GM12878 (cell line): Measurements from ENCODE around the gene PMS1. TPM values are rescaled to one million over a fixed set of nuclear protein-coding genes. Genes with fewer than 3 reads are reported as not detected.

Source experiments
- BCL3 ChIP-seq: IDR thresholded peaks from 2 replicates; pipeline ENCODE4 v1.6.1; 2011; ENCODE audit warnings: borderline replicate concordance, low read depth, mild to moderate bottlenecking, moderate library complexity, low read length; ENCODE audit not compliant: insufficient read depth, poor library complexity, severe bottlenecking
- CREM ChIP-seq: IDR thresholded peaks from 2 replicates; pipeline ENCODE4 v1.6.1; 2014; ENCODE audit warnings: antibody characterized with exemption, low read depth
- DPF2 ChIP-seq: fragments of 450-650 bp; IDR thresholded peaks from 2 replicates; pipeline ENCODE4 v1.6.1; 2017; ENCODE audit warnings: mild to moderate bottlenecking
- FOXK2 ChIP-seq: fragments of 450-650 bp; IDR thresholded peaks from 2 replicates; pipeline ENCODE4 v1.6.1; 2017; ENCODE audit warnings: mild to moderate bottlenecking, moderate library complexity
- HDAC2 ChIP-seq: fragments of 200-600 bp; sonication (generic); IDR thresholded peaks from 2 replicates; pipeline ENCODE4 v1.6.1; 2017
- HDGF ChIP-seq: fragments of 450-650 bp; IDR thresholded peaks from 2 replicates; pipeline ENCODE4 v1.6.1; 2016; ENCODE audit warnings: antibody characterized with exemption
- HSF1 ChIP-seq: fragments of 150-350 bp; IDR thresholded peaks from 2 replicates; pipeline ENCODE4 v1.6.1; 2014; ENCODE audit warnings: mild to moderate bottlenecking, low read depth, low read length
- MYC ChIP-seq: IDR thresholded peaks from 2 replicates; pipeline ENCODE4 v1.6.1; 2011; ENCODE audit warnings: mild to moderate bottlenecking, low read length, moderate library complexity, inconsistent platforms; ENCODE audit not compliant: insufficient read depth, insufficient replicate concordance, insufficient read length, severe bottlenecking
- POLR2AphosphoS5 ChIP-seq: IDR thresholded peaks from 2 replicates; pipeline ENCODE4 v1.6.1; 2011; ENCODE audit warnings: mild to moderate bottlenecking, low read length, inconsistent platforms
- POU2F2 ChIP-seq: IDR thresholded peaks from 3 replicates; pipeline ENCODE4 v1.6.1; 2011; ENCODE audit warnings: low read depth, mild to moderate bottlenecking, low read length, borderline replicate concordance
- SMARCA5 ChIP-seq: fragments of 450-650 bp; IDR thresholded peaks from 2 replicates; pipeline ENCODE4 v1.6.1; 2017; ENCODE audit warnings: mild to moderate bottlenecking
- SUPT20H ChIP-seq: IDR thresholded peaks from 2 replicates; pipeline ENCODE4 v1.6.1; 2011; ENCODE audit warnings: low read depth, mild to moderate bottlenecking, low read length, moderate library complexity, borderline replicate concordance; ENCODE audit not compliant: control insufficient read depth
- USF1 ChIP-seq: IDR thresholded peaks from 2 replicates; pipeline ENCODE4 v1.6.1; 2011; ENCODE audit warnings: borderline replicate concordance, low read depth, mild to moderate bottlenecking, moderate library complexity, mixed read lengths, low read length; ENCODE audit not compliant: insufficient read depth; ENCODE audit errors: extremely low read length
- WRNIP1 ChIP-seq: IDR thresholded peaks from 2 replicates; pipeline ENCODE4 v1.6.1; 2011; ENCODE audit warnings: low read depth, low read length, improper control_type of control experiment, borderline replicate concordance
- ZNF207 ChIP-seq: fragments of 450-650 bp; IDR thresholded peaks from 2 replicates; pipeline ENCODE4 v1.6.1; 2014; ENCODE audit warnings: antibody characterized with exemption, mild to moderate bottlenecking, borderline replicate concordance
- ZNF217 ChIP-seq: fragments of 450-650 bp; IDR thresholded peaks from 2 replicates; pipeline ENCODE4 v1.6.1; 2017; ENCODE audit warnings: antibody characterized with exemption, mild to moderate bottlenecking
- polyA plus RNA-seq, 11 experiments: library from polyadenylated mRNA; depleted of rRNA in 4 of 11; unstranded in 6 of 11; stranded (reverse) in 5 of 11; fragments of >200 nt; fragmentation: Nextera tagmentation in 4 of 11; fragmentation: Illumina TruSeq in 1 of 11; extraction: Ambion mirVana in 4 of 11; extraction: Trizol in 1 of 11; gene quantifications; 1 replicate in 1 of 11; 2 replicates in 10 of 11; pipeline versions ENCODE4 v1.2.1 to v1.2.3, GENCODE V29; 2011 to 2016; ENCODE audit warnings: inconsistent platforms in 2 of 11, missing spikeins in 2 of 11, low read depth in 1 of 11
- total RNA-seq, 4 experiments: library from RNA; depleted of rRNA in 3 of 4; stranded (reverse); fragments of >200 nt in 3 of 4; fragmentation: Illumina TruSeq in 1 of 4; extraction: Trizol in 1 of 4; gene quantifications; 2 replicates each; pipeline versions ENCODE4 v1.2.1 to v1.2.3, GENCODE V29; 2013 to 2021
- TF ChIP-seq, protein P1 (sequence below): fragments of 450-650 bp; IDR thresholded peaks from 2 replicates; pipeline ENCODE4 v1.6.1; 2017; ENCODE audit warnings: antibody characterized with exemption, mild to moderate bottlenecking, moderate library complexity
- TF ChIP-seq, protein P2 (sequence below): IDR thresholded peaks from 2 replicates; pipeline ENCODE4 v1.6.1; 2012; ENCODE audit warnings: low read depth, low read length, improper control_type of control experiment
- TF ChIP-seq, protein P3 (sequence below): fragments of 450-650 bp; IDR thresholded peaks from 2 replicates; pipeline ENCODE4 v1.6.1; 2014; ENCODE audit warnings: mild to moderate bottlenecking

Gene PMS1
- total and polyA plus RNA-seq, 10 of the 15 experiments (the other 5 are each of a cell fraction or from before 2014, with no cell fraction given), result 18.7 to 50.6 (median 29.5) TPM

DNA sequence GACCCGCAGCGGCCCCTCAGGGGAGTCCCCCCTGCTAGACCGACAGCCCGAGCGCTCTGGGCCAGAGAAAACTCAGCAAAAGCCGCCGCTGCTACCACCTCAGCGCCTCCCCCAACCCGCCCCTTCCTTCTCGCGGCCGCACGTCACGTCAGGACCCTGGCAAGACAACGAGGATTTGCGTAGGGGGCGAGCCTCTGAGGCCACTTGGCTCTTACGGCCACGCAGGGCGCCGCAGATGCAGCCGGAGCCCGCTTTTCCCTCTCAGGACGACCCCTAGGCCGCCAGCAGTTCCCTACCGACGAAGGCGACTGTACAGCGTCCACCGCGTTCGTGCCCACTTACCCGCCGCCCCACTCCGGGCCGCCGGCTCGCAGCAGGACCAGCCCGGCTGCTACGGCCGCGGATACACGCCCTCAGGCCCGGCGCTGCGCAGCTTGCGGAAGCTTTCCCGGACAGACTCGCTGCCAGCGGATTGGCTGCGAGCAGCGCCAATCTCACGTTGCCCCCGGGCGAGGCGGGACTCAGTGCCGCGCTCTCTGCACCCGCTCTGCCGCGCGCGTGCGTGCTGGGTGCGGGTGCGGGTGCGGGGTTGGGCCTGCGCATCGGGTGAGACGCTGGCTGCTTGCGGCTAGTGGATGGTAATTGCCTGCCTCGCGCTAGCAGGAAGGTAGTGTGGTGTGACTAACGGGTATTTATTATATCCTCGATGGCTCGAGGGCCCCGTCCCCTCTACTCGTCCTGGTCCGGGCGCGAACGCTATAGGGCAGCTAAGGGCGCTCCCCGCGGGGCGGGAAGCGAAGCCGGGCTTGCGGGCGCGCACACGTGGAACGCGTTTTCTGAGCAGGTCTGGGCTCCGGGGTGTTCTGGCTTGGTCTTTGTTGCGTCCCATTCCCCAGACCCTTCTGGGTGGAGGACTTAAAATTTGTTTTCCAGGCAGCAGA is at the start of gene PMS1, which contains the start of gene ORMDL1 (continued):
- TF ChIP-seq, protein P1, sequence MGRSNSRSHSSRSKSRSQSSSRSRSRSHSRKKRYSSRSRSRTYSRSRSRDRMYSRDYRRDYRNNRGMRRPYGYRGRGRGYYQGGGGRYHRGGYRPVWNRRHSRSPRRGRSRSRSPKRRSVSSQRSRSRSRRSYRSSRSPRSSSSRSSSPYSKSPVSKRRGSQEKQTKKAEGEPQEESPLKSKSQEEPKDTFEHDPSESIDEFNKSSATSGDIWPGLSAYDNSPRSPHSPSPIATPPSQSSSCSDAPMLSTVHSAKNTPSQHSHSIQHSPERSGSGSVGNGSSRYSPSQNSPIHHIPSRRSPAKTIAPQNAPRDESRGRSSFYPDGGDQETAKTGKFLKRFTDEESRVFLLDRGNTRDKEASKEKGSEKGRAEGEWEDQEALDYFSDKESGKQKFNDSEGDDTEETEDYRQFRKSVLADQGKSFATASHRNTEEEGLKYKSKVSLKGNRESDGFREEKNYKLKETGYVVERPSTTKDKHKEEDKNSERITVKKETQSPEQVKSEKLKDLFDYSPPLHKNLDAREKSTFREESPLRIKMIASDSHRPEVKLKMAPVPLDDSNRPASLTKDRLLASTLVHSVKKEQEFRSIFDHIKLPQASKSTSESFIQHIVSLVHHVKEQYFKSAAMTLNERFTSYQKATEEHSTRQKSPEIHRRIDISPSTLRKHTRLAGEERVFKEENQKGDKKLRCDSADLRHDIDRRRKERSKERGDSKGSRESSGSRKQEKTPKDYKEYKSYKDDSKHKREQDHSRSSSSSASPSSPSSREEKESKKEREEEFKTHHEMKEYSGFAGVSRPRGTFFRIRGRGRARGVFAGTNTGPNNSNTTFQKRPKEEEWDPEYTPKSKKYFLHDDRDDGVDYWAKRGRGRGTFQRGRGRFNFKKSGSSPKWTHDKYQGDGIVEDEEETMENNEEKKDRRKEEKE, result peak; percentile 63
- TF ChIP-seq SUPT20H (no peak), WRNIP1 (no peak), POLR2AphosphoS5 (peak; percentile 96), SMARCA5 (0 out of 2 replicates have a peak, but pooled peaks have one; percentile 6), HSF1 (0 out of 2 replicates have a peak, but pooled peaks have one; percentile 17), MYC (peak; percentile 81), ZNF207 (peak; percentile 78), USF1 (no peak), HDAC2 (no peak), ZNF217 (peak; percentile 18; the same call in 1 of the 2 replicates), HDGF (peak; percentile 82), POU2F2 (0 out of 3 replicates have a peak, but pooled peaks have one; percentile 3), CREM (peak; percentile 84), BCL3 (peak; percentile 36), FOXK2 (peak; percentile 90), DPF2 (peak; percentile 100)
- TF ChIP-seq, protein P2, sequence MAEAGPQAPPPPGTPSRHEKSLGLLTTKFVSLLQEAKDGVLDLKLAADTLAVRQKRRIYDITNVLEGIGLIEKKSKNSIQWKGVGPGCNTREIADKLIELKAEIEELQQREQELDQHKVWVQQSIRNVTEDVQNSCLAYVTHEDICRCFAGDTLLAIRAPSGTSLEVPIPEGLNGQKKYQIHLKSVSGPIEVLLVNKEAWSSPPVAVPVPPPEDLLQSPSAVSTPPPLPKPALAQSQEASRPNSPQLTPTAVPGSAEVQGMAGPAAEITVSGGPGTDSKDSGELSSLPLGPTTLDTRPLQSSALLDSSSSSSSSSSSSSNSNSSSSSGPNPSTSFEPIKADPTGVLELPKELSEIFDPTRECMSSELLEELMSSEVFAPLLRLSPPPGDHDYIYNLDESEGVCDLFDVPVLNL, result peak; percentile 53; the same call in 1 of the 2 replicates
- TF ChIP-seq, protein P3, sequence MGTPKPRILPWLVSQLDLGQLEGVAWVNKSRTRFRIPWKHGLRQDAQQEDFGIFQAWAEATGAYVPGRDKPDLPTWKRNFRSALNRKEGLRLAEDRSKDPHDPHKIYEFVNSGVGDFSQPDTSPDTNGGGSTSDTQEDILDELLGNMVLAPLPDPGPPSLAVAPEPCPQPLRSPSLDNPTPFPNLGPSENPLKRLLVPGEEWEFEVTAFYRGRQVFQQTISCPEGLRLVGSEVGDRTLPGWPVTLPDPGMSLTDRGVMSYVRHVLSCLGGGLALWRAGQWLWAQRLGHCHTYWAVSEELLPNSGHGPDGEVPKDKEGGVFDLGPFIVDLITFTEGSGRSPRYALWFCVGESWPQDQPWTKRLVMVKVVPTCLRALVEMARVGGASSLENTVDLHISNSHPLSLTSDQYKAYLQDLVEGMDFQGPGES, result peak; percentile 71; the same call in 1 of the 2 replicates
